ENCODE data around the gene PHEX.

Gene PHEX

GRCh38 chrX:22041907-22042530 lies 9.9 kb downstream of the PHEX start:
- no peak for DNase-seq

- DNase-seq, result no peak
These were observed 11.7 kb downstream of the PHEX start for GRCh38 chrX:22043872-22044271.

GRCh38 chrX:22047468-22047867 lies 15.3 kb downstream of the PHEX start:
- no peak for DNase-seq

GRCh38 chrX:22053481-22053880 lies 21.4 kb downstream of the PHEX start:
- DNase-seq, result no peak

- DNase-seq, result no peak
These were observed 24.1 kb downstream of the PHEX start for GRCh38 chrX:22056235-22056634.

GRCh38 chrX:22057667-22058066 lies 25.5 kb downstream of the PHEX start:
- no peak for DNase-seq

GRCh38 chrX:22059775-22060174 lies 27.6 kb downstream of the PHEX start:
- DNase-seq, result no peak

- DNase-seq, result no peak
These were observed 28.5 kb downstream of the PHEX start for GRCh38 chrX:22060415-22061280.

GRCh38 chrX:22063284-22063683 lies 31.2 kb downstream of the PHEX start:
- peak; percentile 41 to 42 for DNase-seq

GRCh38 chrX:22069586-22069985 lies 37.5 kb downstream of the PHEX start:
- no peak for DNase-seq

GRCh38 chrX:22073928-22074327 lies 41.8 kb downstream of the PHEX start:
- DNase-seq, result no peak

GRCh38 chrX:22078117-22078516 lies 46.0 kb downstream of the PHEX start:
- no peak for DNase-seq

- DNase-seq, result peak; percentile 32 to 53
These were observed 49.5 kb downstream of the PHEX start for GRCh38 chrX:22081475-22082092.

- no peak for DNase-seq
These were observed 53.9 kb downstream of the PHEX start for GRCh38 chrX:22086003-22086402.

- DNase-seq, result no peak
These were observed 55.0 kb downstream of the PHEX start for GRCh38 chrX:22087011-22087557.

GRCh38 chrX:22088326-22088725 lies 56.2 kb downstream of the PHEX start:
- no peak for DNase-seq

GRCh38 chrX:22090181-22090580 lies 58.1 kb downstream of the PHEX start:
- DNase-seq, result no peak

- no peak for DNase-seq
These were observed 61.4 kb downstream of the PHEX start for GRCh38 chrX:22093550-22093949.

- DNase-seq, result no peak
These were observed 63.2 kb downstream of the PHEX start for GRCh38 chrX:22095286-22095685.

GRCh38 chrX:22095856-22096255 lies 63.7 kb downstream of the PHEX start:
- DNase-seq, result no peak

GRCh38 chrX:22097012-22097694 lies 65.0 kb downstream of the PHEX start:
- no peak for DNase-seq

- no peak for DNase-seq
These were observed 73.1 kb downstream of the PHEX start for GRCh38 chrX:22105231-22105630.

- DNase-seq, result no peak
These were observed 73.8 kb downstream of the PHEX start for GRCh38 chrX:22105971-22106370.
